ENCODE data around the gene SHC4.

Gene SHC4

DNA sequence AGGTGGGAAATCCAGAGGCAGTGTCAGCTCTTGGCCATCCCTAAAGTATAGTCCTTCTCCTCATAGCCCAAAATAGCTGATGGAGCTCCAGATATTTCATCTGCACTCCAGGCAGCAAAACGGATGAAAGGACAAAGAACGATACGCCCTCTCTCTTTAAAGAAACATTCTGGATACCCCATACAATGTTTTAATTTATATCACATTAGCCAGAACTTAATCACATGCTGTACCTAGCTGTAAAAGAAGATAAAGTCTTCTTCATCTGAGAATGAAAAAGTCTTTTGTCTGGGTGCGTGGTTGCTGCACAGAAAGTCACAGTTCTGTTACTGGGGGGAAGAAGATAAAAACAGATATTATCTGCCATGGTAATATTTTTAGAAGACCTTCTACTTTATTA, 4.3 kb upstream of the SHC4 start:
- TF ChIP-seq, protein P1, sequence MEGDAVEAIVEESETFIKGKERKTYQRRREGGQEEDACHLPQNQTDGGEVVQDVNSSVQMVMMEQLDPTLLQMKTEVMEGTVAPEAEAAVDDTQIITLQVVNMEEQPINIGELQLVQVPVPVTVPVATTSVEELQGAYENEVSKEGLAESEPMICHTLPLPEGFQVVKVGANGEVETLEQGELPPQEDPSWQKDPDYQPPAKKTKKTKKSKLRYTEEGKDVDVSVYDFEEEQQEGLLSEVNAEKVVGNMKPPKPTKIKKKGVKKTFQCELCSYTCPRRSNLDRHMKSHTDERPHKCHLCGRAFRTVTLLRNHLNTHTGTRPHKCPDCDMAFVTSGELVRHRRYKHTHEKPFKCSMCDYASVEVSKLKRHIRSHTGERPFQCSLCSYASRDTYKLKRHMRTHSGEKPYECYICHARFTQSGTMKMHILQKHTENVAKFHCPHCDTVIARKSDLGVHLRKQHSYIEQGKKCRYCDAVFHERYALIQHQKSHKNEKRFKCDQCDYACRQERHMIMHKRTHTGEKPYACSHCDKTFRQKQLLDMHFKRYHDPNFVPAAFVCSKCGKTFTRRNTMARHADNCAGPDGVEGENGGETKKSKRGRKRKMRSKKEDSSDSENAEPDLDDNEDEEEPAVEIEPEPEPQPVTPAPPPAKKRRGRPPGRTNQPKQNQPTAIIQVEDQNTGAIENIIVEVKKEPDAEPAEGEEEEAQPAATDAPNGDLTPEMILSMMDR (IDR thresholded peaks at IDR 0.05; ENCODE audit: low read depth, low read length, missing control alignments) = no peak
- no peak overlapping the region for H3K4me3 ChIP-seq (ENCODE audit: low read depth, low read length)
- no peak for DNase-seq (ENCODE audit: low read depth)

DNA sequence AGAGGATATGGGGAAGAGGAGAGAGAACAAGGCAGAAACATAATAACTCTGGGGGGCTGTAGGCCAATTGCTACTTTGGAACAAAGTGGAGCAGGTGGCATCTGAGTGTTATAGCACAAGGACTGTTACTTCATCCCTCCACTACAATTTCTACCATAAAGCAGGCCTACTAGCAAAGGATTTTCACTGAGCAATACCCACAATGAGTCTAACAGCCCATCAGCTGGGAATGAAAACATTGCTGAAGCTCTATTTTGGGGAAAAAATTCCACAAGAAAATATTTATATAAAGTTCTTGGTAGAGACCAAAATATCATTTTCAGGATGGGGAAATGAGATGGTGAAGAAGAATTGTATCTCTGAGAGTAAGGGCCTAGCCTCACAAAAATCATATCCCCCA, 3.6 kb upstream of the SHC4 start:
- no peak overlapping the region for H3K4me3 ChIP-seq (ENCODE audit: low read depth, low read length)
- TF ChIP-seq, protein P1 (IDR thresholded peaks at IDR 0.05; ENCODE audit: low read depth, low read length, missing control alignments) = no peak

DNA sequence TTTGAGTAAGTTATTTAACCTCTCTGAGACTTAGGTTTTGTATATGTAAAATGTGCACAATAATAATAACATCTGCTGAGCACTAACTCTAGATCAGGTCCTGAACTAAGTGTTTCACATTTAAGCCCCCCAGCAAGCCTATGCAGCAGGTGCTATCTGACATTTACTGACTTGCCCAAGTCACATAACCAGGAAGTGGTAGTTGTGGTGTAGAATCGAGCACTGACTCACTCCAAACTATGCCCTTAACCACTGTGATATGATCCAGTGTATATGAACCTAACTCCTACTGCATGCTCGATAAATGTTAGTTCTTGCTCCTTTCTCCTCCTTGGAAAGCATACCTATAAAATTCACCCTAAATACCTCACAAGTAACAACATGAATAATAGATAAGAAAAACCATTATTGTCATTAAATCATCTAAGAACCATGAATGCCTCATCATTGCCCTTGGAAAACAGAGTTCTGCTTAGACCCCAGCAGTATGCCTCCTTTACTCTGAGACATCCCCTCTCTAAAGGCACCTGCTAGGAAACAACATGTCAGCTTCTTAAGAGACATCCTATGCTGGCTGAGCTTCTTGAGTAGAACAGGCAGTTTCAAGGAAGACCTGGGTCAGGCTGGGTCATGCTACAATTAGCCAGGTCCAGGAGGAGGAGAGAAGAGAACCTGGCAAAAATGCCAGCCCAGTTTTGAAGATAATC, 3.0 kb upstream of the SHC4 start:
- peak; percentile 49 for DNase-seq (ENCODE audit: low read depth)
- TF ChIP-seq, protein P1 (IDR thresholded peaks at IDR 0.05; ENCODE audit: low read depth, low read length, missing control alignments) = no peak
- H3K4me3 ChIP-seq (ENCODE audit: low read depth, low read length) = no peak overlapping the region

More for the DNA sequence above, 3.6 kb upstream of the SHC4 start:
- DNase-seq (ENCODE audit: low read depth) = no peak

DNA sequence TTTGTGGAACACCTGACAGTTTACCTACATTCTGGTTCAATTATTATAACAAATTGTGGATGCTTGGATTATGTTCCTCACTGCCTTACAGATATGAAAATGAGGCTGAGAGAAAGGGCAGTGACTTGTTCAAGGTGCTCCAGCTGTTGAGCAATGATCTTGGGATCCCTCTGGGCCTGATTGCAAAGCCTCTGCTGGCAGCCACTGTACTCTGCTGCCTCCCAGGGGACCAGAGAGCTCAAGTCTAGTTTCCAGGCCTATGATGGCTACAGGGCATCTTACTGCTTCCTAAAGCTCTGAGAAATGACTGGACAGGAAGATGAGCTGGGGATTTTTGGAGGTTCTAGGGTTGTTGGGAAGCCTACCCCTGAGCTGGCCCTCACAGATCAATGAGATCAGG, 2.3 kb upstream of the SHC4 start:
- TF ChIP-seq, protein P1 (IDR thresholded peaks at IDR 0.05; ENCODE audit: low read depth, low read length, missing control alignments) = peak; percentile 32
- no peak overlapping the region for H3K4me3 ChIP-seq (ENCODE audit: low read depth, low read length)
- DNase-seq (ENCODE audit: low read depth) = no peak

DNA sequence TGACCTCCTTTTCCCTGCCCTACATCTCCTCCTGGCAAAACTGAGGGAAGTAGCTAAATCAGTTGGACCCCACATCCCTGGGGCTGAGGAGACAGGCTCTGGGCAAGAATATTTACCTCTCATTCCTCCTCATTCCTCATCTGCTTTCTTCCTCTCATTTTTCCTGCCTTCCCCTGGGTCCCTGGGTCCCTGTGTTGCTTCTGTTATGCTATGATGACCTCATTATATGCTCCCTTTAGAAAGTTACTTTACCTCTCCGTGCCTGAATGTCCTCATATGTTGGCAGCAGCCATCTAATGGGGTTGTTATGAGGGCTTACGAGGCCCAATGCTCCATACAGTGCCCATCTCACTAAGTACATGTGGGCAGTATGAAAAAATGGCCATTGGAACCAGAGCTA, 1.2 kb upstream of the SHC4 start:
- TF ChIP-seq, protein P1 (IDR thresholded peaks at IDR 0.05; ENCODE audit: low read depth, low read length, missing control alignments) = no peak
- H3K4me3 ChIP-seq (ENCODE audit: low read depth, low read length) = no peak overlapping the region
- DNase-seq (ENCODE audit: low read depth) = no peak

DNA sequence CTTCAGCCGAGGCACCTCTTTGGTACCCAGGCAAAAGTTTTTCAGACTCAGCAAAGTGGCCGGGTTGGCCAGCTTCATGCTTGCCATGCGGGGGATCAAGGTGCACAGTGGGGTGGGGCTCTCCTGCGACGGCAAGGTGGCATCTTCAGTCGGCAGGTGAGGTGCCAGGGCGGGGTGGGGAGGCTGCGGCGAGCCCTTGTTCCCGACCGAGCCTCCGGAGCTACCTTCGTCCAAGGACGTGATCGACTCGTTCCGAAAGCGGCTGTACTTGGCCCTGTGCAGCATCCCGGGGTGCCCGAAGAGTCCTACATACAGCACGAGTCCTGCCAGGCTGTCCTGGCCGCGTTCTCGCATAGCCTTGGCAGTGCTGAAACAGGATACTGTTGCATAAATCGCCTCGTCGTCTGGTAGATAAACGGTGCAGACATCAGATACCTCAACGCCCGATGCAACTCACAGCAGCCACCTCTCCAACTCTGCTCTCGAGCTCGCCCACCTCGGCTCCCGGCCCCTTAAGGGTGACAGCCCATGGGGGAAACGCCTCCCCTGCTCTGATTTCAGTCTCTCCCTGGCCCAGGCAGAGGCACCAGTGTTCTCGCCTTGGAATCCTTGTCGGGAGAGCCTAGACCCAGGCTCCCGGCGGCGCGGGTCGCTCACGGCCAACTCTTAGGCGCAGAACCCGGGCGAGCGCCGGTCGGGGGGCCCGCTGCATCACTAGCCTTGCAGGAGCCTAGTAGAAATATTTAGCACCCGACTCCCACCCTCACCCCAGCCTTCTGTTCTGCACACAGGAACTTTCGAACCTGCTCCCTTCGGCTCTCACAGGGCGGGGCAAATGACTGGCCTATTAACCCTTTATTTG, 826 bp downstream of the SHC4 start:
- TF ChIP-seq, protein P1 (IDR thresholded peaks at IDR 0.05; ENCODE audit: low read depth, low read length, missing control alignments) = no peak
- DNase-seq (ENCODE audit: low read depth) = no peak
- H3K4me3 ChIP-seq (ENCODE audit: low read depth, low read length) = peak overlapping the region; percentile 32; the same call in 1 of the 2 replicates
